HFF-Myc (cell line): Measurements from ENCODE around the gene SRSF1.
A peak's percentile ranks its signal among the peaks of the same experiment; 100 is the strongest.
"Not testable (repeated sequence)": the region's sequence is repeated elsewhere in the genome, so short reads cannot be mapped to it uniquely, and the experiment has no call there.

Experiments
- DNase-seq: peaks from one replicate; pipeline ENCODE4 v3.0.0-alpha.2; 2011; ENCODE audit warnings: low read depth; ENCODE audit errors: extremely low read depth
- H3K4me3 ChIP-seq: replicated peaks from 2 replicates; pipeline ENCODE4 v1.5.1; 2011; ENCODE audit warnings: low read depth, mild to moderate bottlenecking, control low read depth, low read length
- CTCF ChIP-seq: IDR thresholded peaks from 2 replicates; pipeline ENCODE4 v1.5.1; 2012; ENCODE audit warnings: mild to moderate bottlenecking, low read depth, low read length, control low read depth; ENCODE audit errors: missing control alignments

Gene SRSF1

GRCh38 chr17:58050966-58051365 lies 43.9 kb upstream of the SRSF1 start:
- no peak for TF ChIP-seq CTCF
- no peak overlapping the region for H3K4me3 ChIP-seq
- no peak for DNase-seq

GRCh38 chr17:58049533-58049932 lies 42.5 kb upstream of the SRSF1 start:
- H3K4me3 ChIP-seq: no peak overlapping the region
- TF ChIP-seq CTCF: no peak
- DNase-seq: no peak

GRCh38 chr17:58047376-58048150 lies 40.5 kb upstream of the SRSF1 start:
- TF ChIP-seq CTCF: no peak
- no peak overlapping the region for H3K4me3 ChIP-seq
- peak; percentile 38 for DNase-seq

DNA sequence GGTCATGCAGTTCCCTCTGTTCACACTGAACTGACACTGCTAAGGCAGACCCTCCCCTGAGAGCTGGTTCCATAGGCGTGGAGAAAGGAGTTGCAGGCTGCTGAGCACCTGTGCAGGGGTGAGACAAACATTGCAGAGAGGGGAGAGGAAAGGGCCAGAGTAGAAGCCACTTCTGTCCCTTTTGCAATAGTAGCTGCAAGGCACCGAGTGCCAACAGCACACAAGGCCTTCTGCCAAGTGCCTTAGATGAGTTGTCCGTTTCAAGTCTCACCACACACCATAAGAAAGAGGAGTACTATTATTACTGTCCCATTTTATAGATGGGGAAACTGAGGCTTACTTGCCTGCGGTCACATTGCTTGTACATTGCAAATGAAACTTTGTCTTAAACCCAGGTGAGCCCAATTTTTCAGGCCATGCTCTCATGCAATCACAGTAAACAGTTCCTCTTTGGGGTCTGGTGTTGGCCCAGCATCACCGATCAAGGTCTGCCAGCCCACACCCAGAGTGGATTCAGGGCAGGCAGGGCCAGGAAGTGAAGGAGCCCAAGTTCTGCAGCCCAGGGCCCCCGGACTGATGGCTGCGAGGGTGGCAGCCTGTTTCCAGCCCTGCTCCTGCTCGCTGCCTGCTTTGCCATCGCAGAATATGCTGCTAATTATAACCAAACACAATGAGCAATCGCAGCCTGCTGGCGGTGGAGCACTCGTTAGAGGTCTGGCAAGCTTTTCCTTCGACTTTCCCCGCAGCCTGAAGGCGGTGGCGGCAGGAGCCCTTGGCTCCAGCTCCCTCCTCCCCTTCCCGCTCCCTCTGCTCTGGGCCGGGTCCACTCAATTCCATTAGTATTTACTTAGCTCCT lies 39.4 kb upstream of the SRSF1 start:
- no peak for TF ChIP-seq CTCF
- no peak overlapping the region for H3K4me3 ChIP-seq
- no peak for DNase-seq

DNA sequence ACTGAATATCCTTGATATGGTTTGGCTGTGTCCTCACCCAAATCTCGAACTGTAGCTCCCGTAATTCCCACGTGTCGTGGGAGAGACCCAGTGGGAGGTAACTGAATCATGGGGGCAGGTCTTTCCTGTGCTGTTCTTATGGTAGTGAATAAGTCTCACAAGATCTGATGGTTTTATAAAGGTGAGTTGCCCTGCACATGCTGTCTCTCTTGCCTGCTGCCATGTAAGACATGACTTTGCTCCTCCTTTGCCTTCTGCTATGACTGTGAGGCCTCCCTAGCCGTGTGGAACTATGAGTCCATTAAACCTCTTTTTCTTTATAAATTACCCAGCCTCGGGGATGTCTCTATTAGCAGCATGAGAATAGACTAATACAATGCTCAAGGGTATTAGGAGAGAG lies 37.2 kb upstream of the SRSF1 start:
- DNase-seq, H3K4me3 ChIP-seq: not testable (repeated sequence)

DNA sequence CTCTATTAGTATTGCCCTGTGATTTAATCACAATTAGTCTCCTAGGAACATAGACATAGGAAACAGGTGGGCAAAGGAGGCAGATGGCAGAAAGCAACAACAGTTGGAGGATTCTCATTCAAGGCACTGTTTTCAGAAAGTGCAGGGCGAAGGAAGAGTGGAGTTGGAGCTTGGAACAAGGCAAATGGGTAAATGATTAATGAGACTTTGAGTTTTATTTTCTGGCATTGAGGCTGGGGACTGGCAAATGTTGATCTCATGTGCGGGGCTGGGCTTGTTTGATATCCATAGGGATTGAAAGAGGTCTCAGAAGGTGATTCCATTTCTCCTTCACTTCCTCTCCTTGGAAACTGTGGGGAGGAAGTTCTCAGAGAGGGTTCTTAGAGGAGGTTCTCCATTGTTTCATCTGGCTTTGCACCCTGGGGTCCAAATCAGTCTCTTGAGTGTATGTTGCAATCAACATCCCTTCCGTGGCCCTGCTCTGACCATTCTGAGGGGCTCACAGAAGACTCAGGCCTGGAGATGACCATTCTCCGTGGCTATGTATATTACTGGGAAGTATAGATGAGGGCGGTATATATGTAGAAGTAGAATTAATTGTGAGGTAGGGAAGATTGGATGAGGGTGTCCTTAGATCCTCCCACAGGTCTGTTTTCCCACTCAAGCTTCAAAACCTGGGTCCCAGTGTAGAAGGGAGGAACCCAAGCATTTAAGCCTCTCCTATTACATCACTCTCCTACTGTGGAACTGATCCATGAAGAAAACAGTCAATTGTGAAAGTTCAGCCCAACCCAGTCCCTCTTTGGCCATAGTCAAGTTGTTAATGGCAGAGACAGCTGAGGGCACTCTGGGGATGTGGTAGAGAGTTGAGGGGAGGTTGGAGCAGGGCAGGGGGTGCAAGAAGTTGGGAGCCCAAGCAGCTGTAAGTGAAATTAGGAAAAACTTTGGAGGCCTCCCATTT lies 36.5 kb upstream of the SRSF1 start:
- no peak for DNase-seq
- no peak for TF ChIP-seq CTCF
- H3K4me3 ChIP-seq: no peak overlapping the region
